HepG2 (cell line): Measurements from ENCODE around the gene PPM1G. TPM values are rescaled to one million over a fixed set of nuclear protein-coding genes. Genes with fewer than 3 reads are reported as not detected.

Experiments used
- AHR ChIP-seq: IDR thresholded peaks from 2 replicates; pipeline ENCODE4 v1.6.1; 2018; ENCODE audit warnings: missing genetic modification reagents, missing compliant biosample characterization
- ARNT2 ChIP-seq: sonication (generic); formaldehyde crosslinking; IDR thresholded peaks from 2 replicates; pipeline ENCODE4 v1.8.0; 2022; ENCODE audit warnings: mild to moderate bottlenecking, low read depth, missing genetic modification reagents, moderate library complexity
- CERS6 ChIP-seq: sonication (generic); formaldehyde crosslinking; IDR thresholded peaks from 2 replicates; pipeline ENCODE4 v1.5.0; 2020; ENCODE audit warnings: missing genetic modification reagents
- KLF13 ChIP-seq: sonication (generic); formaldehyde crosslinking; IDR thresholded peaks from 2 replicates; pipeline ENCODE4 v1.4.0; 2020; ENCODE audit warnings: mild to moderate bottlenecking, missing genetic modification reagents
- MIER3 ChIP-seq: IDR thresholded peaks from 2 replicates; pipeline ENCODE4 v1.6.1; 2016; ENCODE audit warnings: missing compliant biosample characterization, borderline replicate concordance
- PITX1 ChIP-seq: sonication (generic); formaldehyde crosslinking; IDR thresholded peaks from 2 replicates; pipeline ENCODE4 v1.5.1; 2020; ENCODE audit warnings: mild to moderate bottlenecking, missing genetic modification reagents
- POLR2AphosphoS2 ChIP-seq: IDR thresholded peaks from 2 replicates; pipeline ENCODE4 v1.6.1; 2011; ENCODE audit warnings: low read depth, low read length, improper control_type of control experiment
- RARG ChIP-seq: sonication (generic); formaldehyde crosslinking; IDR thresholded peaks from 2 replicates; pipeline ENCODE4 v1.4.0; 2020; ENCODE audit warnings: low read depth, mild to moderate bottlenecking, missing genetic modification reagents
- RNF2 ChIP-seq: fragments of 450-650 bp; conservative IDR thresholded peaks from 2 replicates; pipeline ENCODE4 v1.6.1; 2016; ENCODE audit warnings: low read depth
- SIN3A ChIP-seq: IDR thresholded peaks from 2 replicates; pipeline ENCODE4 v1.6.1; 2011; ENCODE audit warnings: low read depth, mild to moderate bottlenecking, control low read depth, low read length, borderline replicate concordance
- SKIL ChIP-seq: sonication (generic); formaldehyde crosslinking; IDR thresholded peaks from 2 replicates; pipeline ENCODE4 v1.8.0; 2022; ENCODE audit warnings: missing genetic modification reagents, mild to moderate bottlenecking, moderate library complexity, borderline replicate concordance
- THYN1 ChIP-seq: sonication (generic); formaldehyde crosslinking; IDR thresholded peaks from 2 replicates; pipeline ENCODE4 v1.8.1; 2023; ENCODE audit warnings: low read depth, mild to moderate bottlenecking, moderate library complexity, missing genetic modification reagents, borderline replicate concordance
- U2AF2 ChIP-seq: fragments of 200-400 bp; formaldehyde crosslinking; IDR thresholded peaks from 2 replicates; pipeline ENCODE4 v1.6.1; 2017; ENCODE audit warnings: low read depth, mild to moderate bottlenecking, low read length
- ZFX ChIP-seq: sonication (generic); formaldehyde crosslinking; IDR thresholded peaks from 2 replicates; pipeline ENCODE4 v1.4.0; 2020; ENCODE audit warnings: mild to moderate bottlenecking, low read depth, missing genetic modification reagents, moderate library complexity
- ZNF234 ChIP-seq: sonication (generic); formaldehyde crosslinking; conservative IDR thresholded peaks from 2 replicates; pipeline ENCODE4 v1.5.1; 2020; ENCODE audit warnings: mild to moderate bottlenecking, missing genetic modification reagents
- ZNF589 ChIP-seq: sonication (generic); formaldehyde crosslinking; conservative IDR thresholded peaks from 2 replicates; pipeline ENCODE4 v1.8.0; 2022; ENCODE audit warnings: mild to moderate bottlenecking, moderate library complexity, missing genetic modification reagents
- ZNF790 ChIP-seq: sonication (generic); formaldehyde crosslinking; IDR thresholded peaks from 2 replicates; pipeline ENCODE4 v1.8.0; 2022; ENCODE audit warnings: missing genetic modification reagents, mild to moderate bottlenecking, borderline replicate concordance
- ZSCAN21 ChIP-seq: sonication (generic); formaldehyde crosslinking; IDR thresholded peaks from 2 replicates; pipeline ENCODE4 v1.8.0; 2022; ENCODE audit warnings: mild to moderate bottlenecking, missing genetic modification reagents, moderate library complexity, borderline replicate concordance
- ZUFSP ChIP-seq: sonication (generic); formaldehyde crosslinking; IDR thresholded peaks from 2 replicates; pipeline ENCODE4 v1.9.0; 2021; ENCODE audit warnings: missing genetic modification reagents, mild to moderate bottlenecking, borderline replicate concordance
- polyA plus RNA-seq, 8 experiments: library from polyadenylated mRNA; depleted of rRNA in 3 of 8; stranded (reverse) in 7 of 8; unstranded in 1 of 8; fragments of >200 nt; fragmentation: Illumina TruSeq in 4 of 8; extraction: Trizol in 4 of 8; gene quantifications; 2 replicates each; pipeline versions ENCODE4 v1.2.1 to v1.2.3, GENCODE V29; 2011 to 2016; ENCODE audit warnings: low read depth in 4 of 8, missing spikeins in 1 of 8, mixed read lengths in 1 of 8; ENCODE audit not compliant: insufficient read depth in 1 of 8
- total RNA-seq, 5 experiments: library from RNA; depleted of rRNA; stranded (reverse); fragments of >200 nt; fragmentation: Illumina TruSeq; extraction: Trizol; gene quantifications; 2 replicates each; pipeline ENCODE4 v1.2.3, GENCODE V29; 2016; ENCODE audit warnings: low read depth in 1 of 5
- TF ChIP-seq, protein P1 (sequence below): sonication (generic); formaldehyde crosslinking; IDR thresholded peaks from 2 replicates; pipeline ENCODE4 v1.8.0; 2022; ENCODE audit warnings: mild to moderate bottlenecking, missing genetic modification reagents
- TF ChIP-seq, protein P2 (sequence below): sonication (generic); formaldehyde crosslinking; IDR thresholded peaks from 2 replicates; pipeline ENCODE4 v1.4.0; 2020; ENCODE audit warnings: mild to moderate bottlenecking, missing genetic modification reagents, borderline replicate concordance

The PPM1G gene
- total and polyA plus RNA-seq, 2 of the 13 experiments (the other 11 are each of a cell fraction or from before 2014, with no cell fraction given): 58.2 to 213 TPM

GRCh38 chr2:27353762-27354596, 55.4 kb downstream of the PPM1G start (continued):
- TF ChIP-seq ZNF790 (CRISPR knock-in tag) (no peak), U2AF2 (no peak), PITX1 (peak; percentile 16; the same call in 1 of the 2 replicates), ZSCAN21 (0 out of 2 replicates have a peak, but pooled peaks have one; percentile 26), SKIL (CRISPR knock-in tag) (no peak), RNF2 (no peak), KLF13 (CRISPR knock-in tag) (no peak), ARNT2 (CRISPR knock-in tag) (peak; percentile 70), ZNF589 (no peak), SIN3A (no peak), RARG (CRISPR knock-in tag) (no peak), ZUFSP (CRISPR knock-in tag) (no peak), THYN1 (CRISPR knock-in tag) (no peak), MIER3 (CRISPR knock-in tag) (peak; percentile 22), AHR (CRISPR knock-in tag) (no peak), POLR2AphosphoS2 (no peak), ZFX (CRISPR knock-in tag) (peak; percentile 70), CERS6 (CRISPR knock-in tag) (no peak), ZNF234 (CRISPR knock-in tag) (no peak)
- TF ChIP-seq, protein P1, sequence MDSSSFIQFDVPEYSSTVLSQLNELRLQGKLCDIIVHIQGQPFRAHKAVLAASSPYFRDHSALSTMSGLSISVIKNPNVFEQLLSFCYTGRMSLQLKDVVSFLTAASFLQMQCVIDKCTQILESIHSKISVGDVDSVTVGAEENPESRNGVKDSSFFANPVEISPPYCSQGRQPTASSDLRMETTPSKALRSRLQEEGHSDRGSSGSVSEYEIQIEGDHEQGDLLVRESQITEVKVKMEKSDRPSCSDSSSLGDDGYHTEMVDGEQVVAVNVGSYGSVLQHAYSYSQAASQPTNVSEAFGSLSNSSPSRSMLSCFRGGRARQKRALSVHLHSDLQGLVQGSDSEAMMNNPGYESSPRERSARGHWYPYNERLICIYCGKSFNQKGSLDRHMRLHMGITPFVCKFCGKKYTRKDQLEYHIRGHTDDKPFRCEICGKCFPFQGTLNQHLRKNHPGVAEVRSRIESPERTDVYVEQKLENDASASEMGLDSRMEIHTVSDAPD (CRISPR knock-in tag): no peak
- TF ChIP-seq, protein P2, sequence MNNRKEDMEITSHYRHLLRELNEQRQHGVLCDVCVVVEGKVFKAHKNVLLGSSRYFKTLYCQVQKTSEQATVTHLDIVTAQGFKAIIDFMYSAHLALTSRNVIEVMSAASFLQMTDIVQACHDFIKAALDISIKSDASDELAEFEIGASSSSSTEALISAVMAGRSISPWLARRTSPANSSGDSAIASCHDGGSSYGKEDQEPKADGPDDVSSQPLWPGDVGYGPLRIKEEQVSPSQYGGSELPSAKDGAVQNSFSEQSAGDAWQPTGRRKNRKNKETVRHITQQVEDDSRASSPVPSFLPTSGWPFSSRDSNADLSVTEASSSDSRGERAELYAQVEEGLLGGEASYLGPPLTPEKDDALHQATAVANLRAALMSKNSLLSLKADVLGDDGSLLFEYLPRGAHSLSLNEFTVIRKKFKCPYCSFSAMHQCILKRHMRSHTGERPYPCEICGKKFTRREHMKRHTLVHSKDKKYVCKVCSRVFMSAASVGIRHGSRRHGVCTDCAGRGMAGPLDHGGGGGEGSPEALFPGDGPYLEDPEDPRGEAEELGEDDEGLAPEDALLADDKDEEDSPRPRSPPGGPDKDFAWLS (CRISPR knock-in tag): no peak
